Measurements from ENCODE around the gene OAS3. TPM values are rescaled to one million over a fixed set of nuclear protein-coding genes. Genes with fewer than 3 reads are reported as not detected.

Gene OAS3
- total RNA-seq, 1 experiment from 2014 or later: 1.2 TPM

- TF ChIP-seq CBFB (CRISPR knock-in tag; IDR thresholded peaks at IDR 0.05; ENCODE audit: low read depth): no peak
- TF ChIP-seq ATF1 (CRISPR knock-in tag; IDR thresholded peaks at IDR 0.05): no peak
- TF ChIP-seq TEAD1 (CRISPR knock-in tag; IDR thresholded peaks at IDR 0.05): no peak
- TF ChIP-seq ARID4B (CRISPR knock-in tag; IDR thresholded peaks at IDR 0.05; ENCODE audit: borderline replicate concordance): no peak
- TF ChIP-seq HMGXB4 (CRISPR knock-in tag; IDR thresholded peaks at IDR 0.05): no peak
- TF ChIP-seq NR2C2 (CRISPR knock-in tag; IDR thresholded peaks at IDR 0.05): no peak
- TF ChIP-seq IRF2 (CRISPR knock-in tag; IDR thresholded peaks at IDR 0.05; ENCODE audit: borderline replicate concordance, low read depth): no peak
- no peak for TF ChIP-seq EMX1 (CRISPR knock-in tag; IDR thresholded peaks at IDR 0.05)
Measured at GRCh38 chr12:112946236-112947000, 8.1 kb downstream of the OAS3 start (continued).

GRCh38 chr12:112947314-112947713, 9.0 kb downstream of the OAS3 start:
- ChIA-PET POLR2A (no interaction called here), CTCF (no interaction called here)
- Mint-ChIP-seq H3K4me1 (peaks cover 3% of the 10 kb centered on the region), H3K4me3 (no peak overlapping the region), H3K27ac (no peak overlapping the region), H3K9me3 (peaks cover 6% of the 10 kb centered on the region; the same call in 1 of the 2 replicates), H3K36me3 (no peaks in the 10 kb centered on the region), H3K27me3 (ENCODE audit: low read depth) (peaks cover 3% of the 10 kb centered on the region)
- DNase-seq (ENCODE audit: low spot score) (no peak), ATAC-seq (no peak)
- no peak for TF ChIP-seq ZBTB43 (CRISPR knock-in tag; IDR thresholded peaks at IDR 0.05)
- TF ChIP-seq NR1H2 (CRISPR knock-in tag; IDR thresholded peaks at IDR 0.05): no peak
- TF ChIP-seq FOXP1 (CRISPR knock-in tag; IDR thresholded peaks at IDR 0.05; ENCODE audit: borderline replicate concordance): no peak
- no peak for TF ChIP-seq ATF1 (CRISPR knock-in tag; IDR thresholded peaks at IDR 0.05)
- no peak for TF ChIP-seq ZNF532 (CRISPR knock-in tag; IDR thresholded peaks at IDR 0.05; ENCODE audit: borderline replicate concordance)
- no peak for TF ChIP-seq ZNF317 (CRISPR knock-in tag; IDR thresholded peaks at IDR 0.05; ENCODE audit: borderline replicate concordance, low read depth)
- no peak for TF ChIP-seq ZNF281 (CRISPR knock-in tag; IDR thresholded peaks at IDR 0.05)

Data from WTC11 (cell line).